ENCODE data around the gene RNF208. TPM values are rescaled to one million over a fixed set of nuclear protein-coding genes. Genes with fewer than 3 reads are reported as not detected.

RNF208 gene
- total and polyA plus RNA-seq, 2 experiments from 2014 or later, result 0.34 to 0.65 TPM

DNA sequence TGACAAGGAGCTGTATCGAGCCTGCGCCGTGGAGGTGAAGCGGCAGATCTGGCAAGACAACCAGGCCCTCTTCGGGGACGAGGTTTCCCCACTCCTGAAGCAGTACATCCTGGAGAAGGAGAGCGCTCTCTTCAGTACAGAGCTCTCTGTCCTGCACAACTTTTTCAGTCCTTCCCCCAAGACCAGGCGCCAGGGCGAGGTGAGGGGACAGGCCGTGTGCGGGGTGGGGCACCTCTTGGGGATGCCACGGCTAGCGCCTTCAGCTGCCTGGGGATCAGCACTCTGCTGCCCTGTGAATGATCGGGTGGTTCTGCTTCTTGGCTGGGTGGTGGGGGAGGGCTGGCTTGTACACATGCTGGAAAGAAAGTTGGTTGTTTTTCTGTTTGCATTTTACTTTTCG is 34.8 kb upstream of the RNF208 start:
- Histone ChIP-seq H3K27me3 (replicated peaks; ENCODE audit: insufficient read depth) (no peaks in the 10 kb centered on the region), H3K9me2 (ENCODE audit: insufficient read depth) (no peaks in the 10 kb centered on the region), H3K27ac (no peak overlapping the region), H2AFZ (no peak overlapping the region), H3K79me2 (ENCODE audit: insufficient read depth) (peaks cover 41% of the 10 kb centered on the region), H3K9ac (no peak overlapping the region), H3K9me3 (ENCODE audit: low read depth) (no peaks in the 10 kb centered on the region), H3K4me1 (ENCODE audit: insufficient read depth) (0 out of 2 replicates have a peak, but pooled peaks cover 3% of the 10 kb centered on the region), H3K36me3 (ENCODE audit: low read depth) (no peaks in the 10 kb centered on the region; the same call in 1 of the 2 replicates), H3K4me2 (ENCODE audit: unreplicated experiment) (peak overlapping the region; percentile 83), H3K4me3 (peak overlapping the region; percentile 92), H3F3A (ENCODE audit: insufficient read depth) (no peaks in the 10 kb centered on the region), H4K20me1 (ENCODE audit: insufficient read depth) (no peaks in the 10 kb centered on the region)
- in situ Hi-C loops (cut with MboI), result no loop called here
- no peak for DNase-seq
- WGBS, 2 experiments (ENCODE audit: low coverage in 1 of 2, low lambda C conversion rate in 2 of 2, missing lambda C conversion rate in 2 of 2), result 93% methylated on average over 15 of the region's 15 CpGs
- TF ChIP-seq EZH2 (IDR thresholded peaks at IDR 0.05; ENCODE audit: insufficient read depth, poor library complexity, severe bottlenecking), result no peak
- TF ChIP-seq EZH2phosphoT487 (IDR thresholded peaks at IDR 0.05; ENCODE audit: insufficient read depth, low read depth), result no peak

DNA sequence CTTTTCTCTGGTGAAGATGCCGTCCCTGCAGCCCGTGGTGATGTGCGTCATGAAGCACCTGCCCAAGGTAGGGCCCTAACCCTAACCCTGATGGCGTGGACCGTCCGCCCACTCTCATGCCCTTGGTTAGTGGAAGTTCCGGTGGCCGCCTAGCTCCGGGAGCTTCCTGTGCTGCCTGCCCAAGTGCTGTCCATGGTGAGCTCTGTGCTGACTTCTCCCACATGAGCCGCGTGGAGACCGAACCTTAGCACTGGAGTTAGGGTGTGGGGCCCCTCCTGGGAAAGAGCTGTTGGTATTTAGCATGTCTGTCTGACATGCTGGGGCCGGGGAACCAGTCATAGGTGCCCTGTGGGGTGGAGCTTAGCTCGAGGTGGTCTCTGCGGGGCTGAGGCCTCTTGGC is 34.3 kb upstream of the RNF208 start:
- Histone ChIP-seq H3K4me1 (ENCODE audit: insufficient read depth) (0 out of 2 replicates have a peak, but pooled peaks cover 3% of the 10 kb centered on the region), H3K4me3 (peak overlapping the region; percentile 92), H3K27me3 (replicated peaks; ENCODE audit: insufficient read depth) (no peaks in the 10 kb centered on the region), H3F3A (ENCODE audit: insufficient read depth) (no peaks in the 10 kb centered on the region), H3K4me2 (ENCODE audit: unreplicated experiment) (peak overlapping the region; percentile 83), H3K27ac (no peak overlapping the region), H2AFZ (no peak overlapping the region), H3K9ac (peak overlapping the region; percentile 85), H3K9me2 (ENCODE audit: insufficient read depth) (no peaks in the 10 kb centered on the region), H3K79me2 (ENCODE audit: insufficient read depth) (peaks cover 41% of the 10 kb centered on the region), H3K9me3 (ENCODE audit: low read depth) (no peaks in the 10 kb centered on the region), H4K20me1 (ENCODE audit: insufficient read depth) (no peaks in the 10 kb centered on the region), H3K36me3 (ENCODE audit: low read depth) (no peaks in the 10 kb centered on the region; the same call in 1 of the 2 replicates)
- peak; percentile 30 for DNase-seq
- 82 to 83% methylated on average over 15 of the region's 15 CpGs for WGBS, 2 experiments (ENCODE audit: low coverage in 1 of 2, low lambda C conversion rate in 2 of 2, missing lambda C conversion rate in 2 of 2)
- in situ Hi-C loops (cut with MboI), result no loop called here
- TF ChIP-seq EZH2phosphoT487 (IDR thresholded peaks at IDR 0.05; ENCODE audit: insufficient read depth, low read depth) (no peak), EZH2 (IDR thresholded peaks at IDR 0.05; ENCODE audit: insufficient read depth, poor library complexity, severe bottlenecking) (no peak)

DNA sequence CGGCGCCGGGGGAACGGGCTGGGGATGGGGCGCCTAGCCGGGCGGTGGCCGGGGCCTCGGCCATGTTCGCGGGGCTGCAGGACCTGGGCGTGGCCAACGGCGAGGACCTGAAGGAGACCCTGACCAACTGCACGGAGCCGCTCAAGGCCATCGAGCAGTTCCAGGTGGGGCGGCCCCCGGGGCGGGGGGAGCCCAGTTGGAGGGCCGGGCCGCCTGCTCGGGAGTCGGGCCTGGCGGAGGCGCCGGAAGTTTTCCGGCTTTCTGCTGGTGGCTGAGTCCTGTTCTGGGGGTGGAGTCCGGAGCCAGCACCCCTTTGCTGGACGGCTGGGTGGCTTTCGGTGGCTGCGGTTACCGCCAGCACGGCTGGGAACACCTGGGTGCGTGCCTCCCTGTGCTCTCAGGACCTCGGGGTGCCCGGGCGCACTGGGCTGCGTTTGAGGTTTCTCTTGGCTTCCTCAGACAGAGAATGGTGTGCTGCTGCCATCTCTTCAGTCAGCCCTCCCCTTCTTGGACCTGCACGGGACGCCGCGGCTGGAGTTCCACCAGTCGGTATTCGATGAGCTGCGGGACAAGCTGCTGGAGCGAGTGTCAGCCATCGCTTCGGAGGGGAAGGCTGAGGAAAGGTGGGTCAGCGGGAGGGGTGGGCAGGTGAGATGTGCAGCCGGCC is 33.5 kb upstream of the RNF208 start:
- Histone ChIP-seq H3K27me3 (replicated peaks; ENCODE audit: insufficient read depth) (no peaks in the 10 kb centered on the region), H3K9me3 (ENCODE audit: low read depth) (no peaks in the 10 kb centered on the region), H3K79me2 (ENCODE audit: insufficient read depth) (peaks cover 41% of the 10 kb centered on the region), H3K9me2 (ENCODE audit: insufficient read depth) (no peaks in the 10 kb centered on the region), H3K4me2 (ENCODE audit: unreplicated experiment) (peak overlapping the region; percentile 83), H3K4me3 (peak overlapping the region; percentile 92), H3K36me3 (ENCODE audit: low read depth) (no peaks in the 10 kb centered on the region; the same call in 1 of the 2 replicates), H4K20me1 (ENCODE audit: insufficient read depth) (no peaks in the 10 kb centered on the region), H2AFZ (peak overlapping the region; percentile 84), H3F3A (ENCODE audit: insufficient read depth) (no peaks in the 10 kb centered on the region), H3K27ac (0 out of 2 replicates have a peak overlapping the region, but pooled peaks have one; percentile 28), H3K4me1 (ENCODE audit: insufficient read depth) (0 out of 2 replicates have a peak, but pooled peaks cover 3% of the 10 kb centered on the region), H3K9ac (peak overlapping the region; percentile 85)
- WGBS, 2 experiments (ENCODE audit: low coverage in 1 of 2, low lambda C conversion rate in 2 of 2, missing lambda C conversion rate in 2 of 2), result 1 to 3% methylated on average over 24 to 51 of the region's 51 CpGs
- in situ Hi-C loops (cut with MboI), result no loop called here
- TF ChIP-seq EZH2 (IDR thresholded peaks at IDR 0.05; ENCODE audit: insufficient read depth, poor library complexity, severe bottlenecking) (no peak), EZH2phosphoT487 (IDR thresholded peaks at IDR 0.05; ENCODE audit: insufficient read depth, low read depth) (no peak)
- DNase-seq, result peak; percentile 68

DNA sequence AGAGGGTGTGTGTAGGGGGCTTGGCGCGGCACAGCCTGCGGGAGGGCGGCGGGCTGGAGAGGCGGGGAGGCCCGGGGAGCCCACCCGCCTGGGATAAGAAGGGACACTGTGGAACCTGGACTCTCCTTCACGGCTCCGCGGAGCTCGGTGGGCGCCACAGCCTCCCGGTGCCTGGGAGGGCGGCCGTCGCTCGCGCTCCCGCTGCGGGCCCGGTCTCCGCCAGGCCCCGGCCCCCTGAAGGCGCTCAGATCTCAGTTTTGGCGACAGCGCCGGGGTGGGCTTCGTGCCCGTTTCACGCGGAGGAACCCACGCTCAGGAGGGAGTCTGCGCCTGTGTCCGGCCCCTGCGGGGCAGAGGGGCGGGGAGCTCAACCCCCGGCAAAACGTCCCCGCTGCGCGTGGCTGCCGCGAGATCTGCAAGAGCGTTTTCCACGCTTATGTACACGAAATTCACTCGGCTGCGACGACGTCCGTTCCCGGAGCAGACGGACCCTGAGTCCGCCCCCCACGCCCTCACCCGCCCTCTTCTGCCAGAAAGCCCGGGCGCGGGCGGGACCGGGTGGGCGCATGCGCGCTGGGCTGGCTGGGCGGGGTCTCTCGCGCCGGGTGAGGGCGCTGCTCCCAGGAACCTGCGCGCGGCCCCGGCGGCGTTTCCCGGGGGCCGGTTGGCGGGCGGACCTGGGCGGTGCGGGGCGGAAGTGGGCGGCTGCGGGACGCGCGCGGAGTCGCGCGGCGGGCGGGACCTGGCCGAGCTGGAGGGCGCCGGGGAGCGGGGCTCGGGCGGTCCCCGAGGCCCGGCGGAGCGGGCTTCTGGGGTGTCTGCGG is 32.8 kb upstream of the RNF208 start, which contains the start of gene NELFB:
Gene NELFB, plus strand, starts transcription at position 704 of the 824 bp plus-strand sequence.
- H3K4me3 ChIP-seq, result peak within 1 kb of the TSS; percentile 92
- H3K27ac ChIP-seq, result 0 out of 2 replicates have a peak within 1 kb of the TSS, but pooled peaks have one; percentile 28
- H3K36me3 ChIP-seq (ENCODE audit: low read depth), result no peaks in the 10 kb centered on the region; the same call in 1 of the 2 replicates
- 1 to 3% methylated on average over 41 to 66 of the region's 105 CpGs for WGBS, 2 experiments (ENCODE audit: low coverage in 1 of 2, low lambda C conversion rate in 2 of 2, missing lambda C conversion rate in 2 of 2)
- no peaks in the 10 kb centered on the region for H3F3A ChIP-seq (ENCODE audit: insufficient read depth)
- H4K20me1 ChIP-seq (ENCODE audit: insufficient read depth), result no peaks in the 10 kb centered on the region
- H3K27me3 ChIP-seq (replicated peaks; ENCODE audit: insufficient read depth), result no peaks in the 10 kb centered on the region
- H3K9ac ChIP-seq, result peak within 1 kb of the TSS; percentile 85
- DNase-seq, result peak; percentile 90
- peaks cover 41% of the 10 kb centered on the region for H3K79me2 ChIP-seq (ENCODE audit: insufficient read depth)
- H3K9me2 ChIP-seq (ENCODE audit: insufficient read depth), result no peaks in the 10 kb centered on the region
- H2AFZ ChIP-seq, result peak within 1 kb of the TSS; percentile 96
- in situ Hi-C loops (cut with MboI), result no loop called here
- H3K4me1 ChIP-seq (ENCODE audit: insufficient read depth), result 0 out of 2 replicates have a peak, but pooled peaks cover 3% of the 10 kb centered on the region
- no peaks in the 10 kb centered on the region for H3K9me3 ChIP-seq (ENCODE audit: low read depth)
- peak within 1 kb of the TSS; percentile 88 for H3K4me2 ChIP-seq (ENCODE audit: unreplicated experiment)
- no peak for TF ChIP-seq EZH2phosphoT487 (IDR thresholded peaks at IDR 0.05; ENCODE audit: insufficient read depth, low read depth)

Measured in GM23248 (cell line).